ENCODE data around the gene L3MBTL2. TPM values are rescaled to one million over a fixed set of nuclear protein-coding genes. Genes with fewer than 3 reads are reported as not detected.
"Not testable (repeated sequence)": the region's sequence is repeated elsewhere in the genome, so short reads cannot be mapped to it uniquely, and the experiment has no call there.

L3MBTL2 gene
- total RNA-seq, 1 donor from 2014 or later = 20.9 TPM

- no peak for DNase-seq
- H3K36me3 Mint-ChIP-seq (ENCODE audit: unreplicated experiment) = no peaks in the 10 kb centered on the region
- no peak overlapping the region for H3K4me3 Mint-ChIP-seq (ENCODE audit: unreplicated experiment)
Observed at GRCh38 chr22:41177040-41177621, 28.0 kb upstream of the L3MBTL2 start.

DNA sequence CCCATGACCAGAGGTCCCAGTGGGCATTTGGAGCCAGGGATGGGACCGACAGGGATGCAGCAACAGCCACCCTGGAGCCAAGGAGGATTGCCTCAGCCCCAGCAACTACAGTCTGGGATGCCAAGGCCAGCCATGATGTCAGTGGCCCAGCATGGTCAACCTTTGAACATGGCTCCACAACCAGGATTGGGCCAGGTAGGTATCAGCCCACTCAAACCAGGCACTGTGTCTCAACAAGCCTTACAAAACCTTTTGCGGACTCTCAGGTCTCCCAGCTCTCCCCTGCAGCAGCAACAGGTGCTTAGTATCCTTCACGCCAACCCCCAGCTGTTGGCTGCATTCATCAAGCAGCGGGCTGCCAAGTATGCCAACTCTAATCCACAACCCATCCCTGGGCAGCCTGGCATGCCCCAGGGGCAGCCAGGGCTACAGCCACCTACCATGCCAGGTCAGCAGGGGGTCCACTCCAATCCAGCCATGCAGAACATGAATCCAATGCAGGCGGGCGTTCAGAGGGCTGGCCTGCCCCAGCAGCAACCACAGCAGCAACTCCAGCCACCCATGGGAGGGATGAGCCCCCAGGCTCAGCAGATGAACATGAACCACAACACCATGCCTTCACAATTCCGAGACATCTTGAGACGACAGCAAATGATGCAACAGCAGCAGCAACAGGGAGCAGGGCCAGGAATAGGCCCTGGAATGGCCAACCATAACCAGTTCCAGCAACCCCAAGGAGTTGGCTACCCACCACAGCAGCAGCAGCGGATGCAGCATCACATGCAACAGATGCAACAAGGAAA is 27.3 kb upstream of the L3MBTL2 start:
- peak overlapping the region; percentile 28 for H3K27ac Mint-ChIP-seq (ENCODE audit: unreplicated experiment)
- peaks cover 2% of the 10 kb centered on the region for H3K4me1 Mint-ChIP-seq (ENCODE audit: low read depth, unreplicated experiment)
- peaks cover 19% of the 10 kb centered on the region for H3K9me3 Mint-ChIP-seq (ENCODE audit: unreplicated experiment)
- no peaks in the 10 kb centered on the region for H3K36me3 Mint-ChIP-seq (ENCODE audit: unreplicated experiment)
- peaks cover 8% of the 10 kb centered on the region for H3K27me3 Mint-ChIP-seq (ENCODE audit: unreplicated experiment)
- no peak overlapping the region for H3K4me3 Mint-ChIP-seq (ENCODE audit: unreplicated experiment)
- DNase-seq = no peak
- TF ChIP-seq, protein P1, sequence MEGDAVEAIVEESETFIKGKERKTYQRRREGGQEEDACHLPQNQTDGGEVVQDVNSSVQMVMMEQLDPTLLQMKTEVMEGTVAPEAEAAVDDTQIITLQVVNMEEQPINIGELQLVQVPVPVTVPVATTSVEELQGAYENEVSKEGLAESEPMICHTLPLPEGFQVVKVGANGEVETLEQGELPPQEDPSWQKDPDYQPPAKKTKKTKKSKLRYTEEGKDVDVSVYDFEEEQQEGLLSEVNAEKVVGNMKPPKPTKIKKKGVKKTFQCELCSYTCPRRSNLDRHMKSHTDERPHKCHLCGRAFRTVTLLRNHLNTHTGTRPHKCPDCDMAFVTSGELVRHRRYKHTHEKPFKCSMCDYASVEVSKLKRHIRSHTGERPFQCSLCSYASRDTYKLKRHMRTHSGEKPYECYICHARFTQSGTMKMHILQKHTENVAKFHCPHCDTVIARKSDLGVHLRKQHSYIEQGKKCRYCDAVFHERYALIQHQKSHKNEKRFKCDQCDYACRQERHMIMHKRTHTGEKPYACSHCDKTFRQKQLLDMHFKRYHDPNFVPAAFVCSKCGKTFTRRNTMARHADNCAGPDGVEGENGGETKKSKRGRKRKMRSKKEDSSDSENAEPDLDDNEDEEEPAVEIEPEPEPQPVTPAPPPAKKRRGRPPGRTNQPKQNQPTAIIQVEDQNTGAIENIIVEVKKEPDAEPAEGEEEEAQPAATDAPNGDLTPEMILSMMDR (IDR thresholded peaks at IDR 0.05; ENCODE audit: partially characterized antibody, unreplicated experiment) = no peak

More at GRCh38 chr22:41177040-41177621, 28.0 kb upstream of the L3MBTL2 start:
- TF ChIP-seq, protein P1 (IDR thresholded peaks at IDR 0.05; ENCODE audit: partially characterized antibody, unreplicated experiment) = no peak
- Mint-ChIP-seq H3K9me3 (ENCODE audit: unreplicated experiment) (peaks cover 16% of the 10 kb centered on the region), H3K27ac (ENCODE audit: unreplicated experiment) (no peak overlapping the region), H3K4me1 (ENCODE audit: low read depth, unreplicated experiment) (peaks cover 2% of the 10 kb centered on the region), H3K27me3 (ENCODE audit: unreplicated experiment) (peaks cover 8% of the 10 kb centered on the region)

GRCh38 chr22:41178425-41178975 is 26.6 kb upstream of the L3MBTL2 start:
- H3K27ac Mint-ChIP-seq (ENCODE audit: unreplicated experiment) = peak overlapping the region; percentile 40
- H3K4me1 Mint-ChIP-seq (ENCODE audit: low read depth, unreplicated experiment) = peaks cover 2% of the 10 kb centered on the region
- TF ChIP-seq, protein P1 (IDR thresholded peaks at IDR 0.05; ENCODE audit: partially characterized antibody, unreplicated experiment) = no peak
- no peaks in the 10 kb centered on the region for H3K36me3 Mint-ChIP-seq (ENCODE audit: unreplicated experiment)
- H3K9me3 Mint-ChIP-seq (ENCODE audit: unreplicated experiment) = peaks cover 15% of the 10 kb centered on the region
- H3K4me3 Mint-ChIP-seq (ENCODE audit: unreplicated experiment) = no peak overlapping the region
- no peak for DNase-seq
- peaks cover 8% of the 10 kb centered on the region for H3K27me3 Mint-ChIP-seq (ENCODE audit: unreplicated experiment)

GRCh38 chr22:41180362-41180761 is 24.8 kb upstream of the L3MBTL2 start:
- DNase-seq; H3K36me3 Mint-ChIP-seq (ENCODE audit: unreplicated experiment); H3K4me3 Mint-ChIP-seq (ENCODE audit: unreplicated experiment); H3K27me3 Mint-ChIP-seq (ENCODE audit: unreplicated experiment); H3K4me1 Mint-ChIP-seq (ENCODE audit: low read depth, unreplicated experiment): not testable (repeated sequence)
- Mint-ChIP-seq H3K27ac (ENCODE audit: unreplicated experiment) (peak overlapping the region; percentile 33), H3K9me3 (ENCODE audit: unreplicated experiment) (peaks cover 15% of the 10 kb centered on the region)

DNA sequence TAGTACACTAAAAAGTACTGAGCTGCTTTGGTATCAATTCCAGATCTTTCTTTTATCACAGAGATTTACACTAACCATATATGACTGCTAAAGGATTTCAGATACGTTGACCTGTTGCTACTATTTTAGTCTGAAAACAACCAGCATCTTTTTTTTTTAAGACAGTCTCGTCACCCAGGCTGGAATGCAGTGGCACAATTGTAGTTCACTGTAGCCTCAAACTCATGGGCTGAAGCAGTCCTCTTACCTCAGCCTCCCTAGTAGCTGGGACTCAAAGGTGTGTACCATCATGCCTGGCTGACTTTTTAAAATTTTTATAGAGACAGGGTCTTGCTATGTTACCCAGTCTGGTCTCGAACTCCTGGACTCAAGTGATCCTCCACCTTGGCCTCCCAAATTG is 24.2 kb upstream of the L3MBTL2 start:
- peaks cover 15% of the 10 kb centered on the region for H3K9me3 Mint-ChIP-seq (ENCODE audit: unreplicated experiment)
- peaks cover 2% of the 10 kb centered on the region for H3K4me1 Mint-ChIP-seq (ENCODE audit: low read depth, unreplicated experiment)
- no peak overlapping the region for H3K27ac Mint-ChIP-seq (ENCODE audit: unreplicated experiment)
- peaks cover 6% of the 10 kb centered on the region for H3K27me3 Mint-ChIP-seq (ENCODE audit: unreplicated experiment)
- H3K36me3 Mint-ChIP-seq (ENCODE audit: unreplicated experiment) = no peaks in the 10 kb centered on the region
- no peak overlapping the region for H3K4me3 Mint-ChIP-seq (ENCODE audit: unreplicated experiment)
- DNase-seq = no peak
- TF ChIP-seq, protein P1 (IDR thresholded peaks at IDR 0.05; ENCODE audit: partially characterized antibody, unreplicated experiment) = no peak
